HepG2 (cell line): Measurements from ENCODE around the gene CYP4F12. TPM values are rescaled to one million over a fixed set of nuclear protein-coding genes. Genes with fewer than 3 reads are reported as not detected.

ENCODE experiments used
- ERF ChIP-seq: IDR thresholded peaks from 2 replicates; pipeline ENCODE4 v1.6.1; 2018; ENCODE audit warnings: missing biosample characterization, missing genetic modification reagents
- KDM2A ChIP-seq: sonication (generic); formaldehyde crosslinking; IDR thresholded peaks from 2 replicates; pipeline ENCODE4 v1.4.0; 2020; ENCODE audit warnings: low read depth, missing genetic modification reagents, borderline replicate concordance
- LCORL ChIP-seq, 2 experiments: fragments of 450-650 bp in 1 of 2; sonication (generic) in 1 of 2; formaldehyde crosslinking in 1 of 2; IDR thresholded peaks; 2 replicates each; pipeline versions ENCODE4 v1.5.0 to v1.6.1; 2017 to 2020; ENCODE audit warnings: antibody characterized with exemption in 1 of 2, missing genetic modification reagents in 1 of 2
- MYC ChIP-seq: sonication (generic); formaldehyde crosslinking; IDR thresholded peaks from 2 replicates; pipeline ENCODE4 v1.9.0; 2021; ENCODE audit warnings: missing genetic modification reagents, borderline replicate concordance
- SRSF4 ChIP-seq: fragments of 200-400 bp; formaldehyde crosslinking; IDR thresholded peaks from one replicate; pipeline ENCODE4 v1.6.1; 2018; ENCODE audit warnings: mild to moderate bottlenecking, low read depth, low read length, moderate library complexity; ENCODE audit not compliant: poor library complexity, severe bottlenecking
- ZSCAN29 ChIP-seq: sonication (generic); formaldehyde crosslinking; conservative IDR thresholded peaks from 2 replicates; pipeline ENCODE4 v1.4.0; 2020; ENCODE audit warnings: mild to moderate bottlenecking, missing genetic modification reagents
- polyA plus RNA-seq, 8 experiments: library from polyadenylated mRNA; depleted of rRNA in 3 of 8; stranded (reverse) in 7 of 8; unstranded in 1 of 8; fragments of >200 nt; fragmentation: Illumina TruSeq in 4 of 8; extraction: Trizol in 4 of 8; gene quantifications; 2 replicates each; pipeline versions ENCODE4 v1.2.1 to v1.2.3, GENCODE V29; 2011 to 2016; ENCODE audit warnings: low read depth in 4 of 8, missing spikeins in 1 of 8, mixed read lengths in 1 of 8; ENCODE audit not compliant: insufficient read depth in 1 of 8
- total RNA-seq, 5 experiments: library from RNA; depleted of rRNA; stranded (reverse); fragments of >200 nt; fragmentation: Illumina TruSeq; extraction: Trizol; gene quantifications; 2 replicates each; pipeline ENCODE4 v1.2.3, GENCODE V29; 2016; ENCODE audit warnings: low read depth in 1 of 5
- TF ChIP-seq, protein P1 (sequence below): sonication (generic); formaldehyde crosslinking; IDR thresholded peaks from 2 replicates; pipeline ENCODE4 v1.4.0; 2020; ENCODE audit warnings: missing genetic modification reagents
- TF ChIP-seq, protein P2 (sequence below): sonication (generic); formaldehyde crosslinking; IDR thresholded peaks from 2 replicates; pipeline ENCODE4 v1.5.0; 2020; ENCODE audit warnings: mild to moderate bottlenecking, missing genetic modification reagents, moderate library complexity

Gene CYP4F12
- total and polyA plus RNA-seq, 2 of the 13 experiments (the other 11 are each of a cell fraction or from before 2014, with no cell fraction given) = 29.9 to 30.8 TPM

DNA sequence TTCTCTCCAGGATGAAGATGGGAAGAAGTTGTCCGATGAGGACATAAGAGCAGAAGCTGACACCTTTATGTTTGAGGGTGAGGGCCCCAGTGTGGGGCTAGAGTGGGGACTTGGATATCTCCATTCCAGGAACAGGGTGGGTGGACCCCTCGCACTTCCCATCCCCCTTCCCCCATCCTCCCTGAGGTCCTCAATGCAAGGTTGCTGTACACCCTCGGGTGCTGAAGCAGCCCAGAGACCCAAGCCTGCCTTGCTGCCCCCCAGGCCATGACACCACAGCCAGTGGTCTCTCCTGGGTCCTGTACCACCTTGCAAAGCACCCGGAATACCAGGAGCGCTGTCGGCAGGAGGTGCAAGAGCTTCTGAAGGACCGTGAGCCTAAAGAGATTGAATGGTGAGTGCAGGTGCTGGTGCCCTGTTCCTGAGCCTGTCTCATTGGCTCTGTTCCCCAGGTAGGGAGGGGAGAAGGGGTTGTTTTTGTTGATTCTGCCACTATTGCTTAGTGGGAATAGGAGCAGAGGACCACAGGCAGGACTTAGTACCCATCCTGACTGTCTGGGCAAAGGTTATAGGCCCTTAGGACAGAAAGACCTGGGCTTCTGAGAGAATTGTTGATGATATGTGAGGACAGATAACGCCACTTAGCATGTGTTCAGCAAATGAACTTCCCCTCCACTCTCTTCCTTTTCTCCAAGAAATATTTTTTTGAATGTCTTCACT is 20.2 kb upstream of the CYP4F12 start (continued):
- TF ChIP-seq LCORL (IDR thresholded peaks at IDR 0.05) (no peak), LCORL (CRISPR knock-in tag; IDR thresholded peaks at IDR 0.05) (no peak), ZSCAN29 (CRISPR knock-in tag) (no peak), MYC (no peak), SRSF4 (no peak), ERF (CRISPR knock-in tag) (no peak), KDM2A (no peak)
- TF ChIP-seq, protein P1, sequence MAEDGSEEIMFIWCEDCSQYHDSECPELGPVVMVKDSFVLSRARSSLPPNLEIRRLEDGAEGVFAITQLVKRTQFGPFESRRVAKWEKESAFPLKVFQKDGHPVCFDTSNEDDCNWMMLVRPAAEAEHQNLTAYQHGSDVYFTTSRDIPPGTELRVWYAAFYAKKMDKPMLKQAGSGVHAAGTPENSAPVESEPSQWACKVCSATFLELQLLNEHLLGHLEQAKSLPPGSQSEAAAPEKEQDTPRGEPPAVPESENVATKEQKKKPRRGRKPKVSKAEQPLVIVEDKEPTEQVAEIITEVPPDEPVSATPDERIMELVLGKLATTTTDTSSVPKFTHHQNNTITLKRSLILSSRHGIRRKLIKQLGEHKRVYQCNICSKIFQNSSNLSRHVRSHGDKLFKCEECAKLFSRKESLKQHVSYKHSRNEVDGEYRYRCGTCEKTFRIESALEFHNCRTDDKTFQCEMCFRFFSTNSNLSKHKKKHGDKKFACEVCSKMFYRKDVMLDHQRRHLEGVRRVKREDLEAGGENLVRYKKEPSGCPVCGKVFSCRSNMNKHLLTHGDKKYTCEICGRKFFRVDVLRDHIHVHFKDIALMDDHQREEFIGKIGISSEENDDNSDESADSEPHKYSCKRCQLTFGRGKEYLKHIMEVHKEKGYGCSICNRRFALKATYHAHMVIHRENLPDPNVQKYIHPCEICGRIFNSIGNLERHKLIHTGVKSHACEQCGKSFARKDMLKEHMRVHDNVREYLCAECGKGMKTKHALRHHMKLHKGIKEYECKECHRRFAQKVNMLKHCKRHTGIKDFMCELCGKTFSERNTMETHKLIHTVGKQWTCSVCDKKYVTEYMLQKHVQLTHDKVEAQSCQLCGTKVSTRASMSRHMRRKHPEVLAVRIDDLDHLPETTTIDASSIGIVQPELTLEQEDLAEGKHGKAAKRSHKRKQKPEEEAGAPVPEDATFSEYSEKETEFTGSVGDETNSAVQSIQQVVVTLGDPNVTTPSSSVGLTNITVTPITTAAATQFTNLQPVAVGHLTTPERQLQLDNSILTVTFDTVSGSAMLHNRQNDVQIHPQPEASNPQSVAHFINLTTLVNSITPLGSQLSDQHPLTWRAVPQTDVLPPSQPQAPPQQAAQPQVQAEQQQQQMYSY (CRISPR knock-in tag) = no peak
- TF ChIP-seq, protein P2, sequence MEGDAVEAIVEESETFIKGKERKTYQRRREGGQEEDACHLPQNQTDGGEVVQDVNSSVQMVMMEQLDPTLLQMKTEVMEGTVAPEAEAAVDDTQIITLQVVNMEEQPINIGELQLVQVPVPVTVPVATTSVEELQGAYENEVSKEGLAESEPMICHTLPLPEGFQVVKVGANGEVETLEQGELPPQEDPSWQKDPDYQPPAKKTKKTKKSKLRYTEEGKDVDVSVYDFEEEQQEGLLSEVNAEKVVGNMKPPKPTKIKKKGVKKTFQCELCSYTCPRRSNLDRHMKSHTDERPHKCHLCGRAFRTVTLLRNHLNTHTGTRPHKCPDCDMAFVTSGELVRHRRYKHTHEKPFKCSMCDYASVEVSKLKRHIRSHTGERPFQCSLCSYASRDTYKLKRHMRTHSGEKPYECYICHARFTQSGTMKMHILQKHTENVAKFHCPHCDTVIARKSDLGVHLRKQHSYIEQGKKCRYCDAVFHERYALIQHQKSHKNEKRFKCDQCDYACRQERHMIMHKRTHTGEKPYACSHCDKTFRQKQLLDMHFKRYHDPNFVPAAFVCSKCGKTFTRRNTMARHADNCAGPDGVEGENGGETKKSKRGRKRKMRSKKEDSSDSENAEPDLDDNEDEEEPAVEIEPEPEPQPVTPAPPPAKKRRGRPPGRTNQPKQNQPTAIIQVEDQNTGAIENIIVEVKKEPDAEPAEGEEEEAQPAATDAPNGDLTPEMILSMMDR = no peak
